ENCODE results near the gene ATRNL1.

Gene ATRNL1

GRCh38 chr10:115624448-115624847 lies 531.3 kb downstream of the ATRNL1 start:
- no peak for TF ChIP-seq CTCF (IDR thresholded peaks at IDR 0.05)

GRCh38 chr10:115628616-115629015 lies 535.5 kb downstream of the ATRNL1 start:
- no peak for TF ChIP-seq CTCF (IDR thresholded peaks at IDR 0.05)

GRCh38 chr10:115638246-115638645 lies 545.1 kb downstream of the ATRNL1 start:
- no peak for TF ChIP-seq CTCF (IDR thresholded peaks at IDR 0.05)

- TF ChIP-seq CTCF (IDR thresholded peaks at IDR 0.05), result no peak
These were observed 556.1 kb downstream of the ATRNL1 start for GRCh38 chr10:115649217-115649616.

- no peak for TF ChIP-seq CTCF (IDR thresholded peaks at IDR 0.05)
These were observed 560.3 kb downstream of the ATRNL1 start for GRCh38 chr10:115653473-115653872.

GRCh38 chr10:115654961-115655360 lies 561.8 kb downstream of the ATRNL1 start:
- no peak for TF ChIP-seq CTCF (IDR thresholded peaks at IDR 0.05)

GRCh38 chr10:115657161-115657860 lies 564.1 kb downstream of the ATRNL1 start:
- no peak for TF ChIP-seq CTCF (IDR thresholded peaks at IDR 0.05)

GRCh38 chr10:115659616-115660015 lies 566.5 kb downstream of the ATRNL1 start:
- TF ChIP-seq CTCF (IDR thresholded peaks at IDR 0.05), result no peak

Data from LNCAP (cell line).